Muscle of leg (tissue), 9 donors: Measurements from ENCODE around the gene CCNB1. TPM values are rescaled to one million over a fixed set of nuclear protein-coding genes. Genes with fewer than 3 reads are reported as not detected.

Experiments
- polyA plus RNA-seq, 8 donors: library from polyadenylated mRNA; unstranded; fragments of 120-200 nt; gene quantifications; one replicate each; pipeline versions ENCODE4 v1.2.1 to v1.2.3, GENCODE V29; 2013; ENCODE audit warnings: inconsistent platforms in 1 of 8, low replicate concordance in 1 of 8; ENCODE audit not compliant: insufficient read length in 8 of 8, insufficient read depth in 1 of 8
- total RNA-seq: library from RNA; stranded (reverse); fragments of 120-200 nt; gene quantifications from one replicate; pipeline ENCODE4 v1.2.4, GENCODE V29; 2013

Gene CCNB1
- total and polyA plus RNA-seq, 9 donors = 26.3 to 53.8 (median 39.7) TPM

Other genes with a start within 250 kb of the CCNB1 start
- gene SLC30A5, start 73.1 kb upstream of the CCNB1 start, total RNA-seq = 42.7 TPM
- 10 to 100 TPM; 35.0 to 60.4 (median 42.0) TPM for gene SLC30A5, start 73.1 kb upstream of the CCNB1 start, polyA plus RNA-seq
- 11.4 TPM for gene CENPH, start 22.4 kb downstream of the CCNB1 start, total RNA-seq
- 10 to 100 TPM; 11.6 to 16.2 (median 13.1) TPM for gene CENPH, start 22.4 kb downstream of the CCNB1 start, polyA plus RNA-seq
- 18.3 TPM for gene CDK7, start 67.7 kb downstream of the CCNB1 start, total RNA-seq
- 10 to 100 TPM; 15.9 to 24.4 (median 19.7) TPM for gene CDK7, start 67.7 kb downstream of the CCNB1 start, polyA plus RNA-seq
- 2.2 TPM for gene CCDC125, start 165.7 kb downstream of the CCNB1 start, total RNA-seq
- gene CCDC125, start 165.7 kb downstream of the CCNB1 start, polyA plus RNA-seq = 1 to 10 TPM; 2.8 to 4.1 (median 3.5) TPM
- 40.2 TPM for gene AK6, start 202.4 kb downstream of the CCNB1 start, total RNA-seq
- gene AK6, start 202.4 kb downstream of the CCNB1 start, polyA plus RNA-seq = 10 to 100 TPM; 35.9 to 53.9 (median 44.6) TPM
- gene TAF9, start 202.4 kb downstream of the CCNB1 start, total RNA-seq = 38.3 TPM
- 10 to 100 TPM; 31.2 to 38.3 (median 37.5) TPM for gene TAF9, start 202.4 kb downstream of the CCNB1 start, polyA plus RNA-seq
- 21.2 TPM for gene RAD17, start 202.7 kb downstream of the CCNB1 start, total RNA-seq
- 10 to 100 TPM; 20.6 to 26.4 (median 23.2) TPM for gene RAD17, start 202.7 kb downstream of the CCNB1 start, polyA plus RNA-seq
- 0.31 TPM for gene MARVELD2, start 248.0 kb downstream of the CCNB1 start, total RNA-seq
- gene MARVELD2, start 248.0 kb downstream of the CCNB1 start, polyA plus RNA-seq = 1 to 10 TPM in 2 of 8 donors, under 1 TPM in 6; 0.14 to 3.2 (median 0.36) TPM